HFF-Myc (cell line): Measurements from ENCODE around the gene CWC27.

ENCODE experiments used
- DNase-seq: peaks from one replicate; pipeline ENCODE4 v3.0.0-alpha.2; 2011; ENCODE audit warnings: low read depth; ENCODE audit errors: extremely low read depth
- H3K4me3 ChIP-seq: replicated peaks from 2 replicates; pipeline ENCODE4 v1.5.1; 2011; ENCODE audit warnings: low read depth, mild to moderate bottlenecking, control low read depth, low read length
- TF ChIP-seq, protein P1 (sequence below): IDR thresholded peaks from 2 replicates; pipeline ENCODE4 v1.5.1; 2012; ENCODE audit warnings: mild to moderate bottlenecking, low read depth, low read length, control low read depth; ENCODE audit errors: missing control alignments

Gene CWC27

DNA sequence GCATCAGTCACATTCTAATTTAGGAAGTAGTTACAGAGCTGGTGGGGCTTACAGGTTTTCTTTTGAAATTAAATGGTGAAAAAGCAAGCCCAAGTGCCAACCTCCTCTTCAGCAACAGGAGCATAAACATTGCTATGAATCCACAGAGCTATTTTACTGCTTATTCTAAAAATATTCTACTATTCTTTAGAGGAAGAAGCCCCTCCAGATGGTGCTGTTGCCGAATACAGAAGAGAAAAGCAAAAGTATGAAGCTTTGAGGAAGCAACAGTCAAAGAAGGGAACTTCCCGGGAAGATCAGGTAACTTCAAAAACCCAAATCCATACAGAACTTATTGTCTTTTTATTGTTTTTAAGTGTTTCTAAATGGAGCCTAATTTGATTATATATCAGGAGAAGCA, 202.8 kb downstream of the CWC27 start:
- no peak overlapping the region for H3K4me3 ChIP-seq
- TF ChIP-seq, protein P1, sequence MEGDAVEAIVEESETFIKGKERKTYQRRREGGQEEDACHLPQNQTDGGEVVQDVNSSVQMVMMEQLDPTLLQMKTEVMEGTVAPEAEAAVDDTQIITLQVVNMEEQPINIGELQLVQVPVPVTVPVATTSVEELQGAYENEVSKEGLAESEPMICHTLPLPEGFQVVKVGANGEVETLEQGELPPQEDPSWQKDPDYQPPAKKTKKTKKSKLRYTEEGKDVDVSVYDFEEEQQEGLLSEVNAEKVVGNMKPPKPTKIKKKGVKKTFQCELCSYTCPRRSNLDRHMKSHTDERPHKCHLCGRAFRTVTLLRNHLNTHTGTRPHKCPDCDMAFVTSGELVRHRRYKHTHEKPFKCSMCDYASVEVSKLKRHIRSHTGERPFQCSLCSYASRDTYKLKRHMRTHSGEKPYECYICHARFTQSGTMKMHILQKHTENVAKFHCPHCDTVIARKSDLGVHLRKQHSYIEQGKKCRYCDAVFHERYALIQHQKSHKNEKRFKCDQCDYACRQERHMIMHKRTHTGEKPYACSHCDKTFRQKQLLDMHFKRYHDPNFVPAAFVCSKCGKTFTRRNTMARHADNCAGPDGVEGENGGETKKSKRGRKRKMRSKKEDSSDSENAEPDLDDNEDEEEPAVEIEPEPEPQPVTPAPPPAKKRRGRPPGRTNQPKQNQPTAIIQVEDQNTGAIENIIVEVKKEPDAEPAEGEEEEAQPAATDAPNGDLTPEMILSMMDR, result no peak
- no peak for DNase-seq

DNA sequence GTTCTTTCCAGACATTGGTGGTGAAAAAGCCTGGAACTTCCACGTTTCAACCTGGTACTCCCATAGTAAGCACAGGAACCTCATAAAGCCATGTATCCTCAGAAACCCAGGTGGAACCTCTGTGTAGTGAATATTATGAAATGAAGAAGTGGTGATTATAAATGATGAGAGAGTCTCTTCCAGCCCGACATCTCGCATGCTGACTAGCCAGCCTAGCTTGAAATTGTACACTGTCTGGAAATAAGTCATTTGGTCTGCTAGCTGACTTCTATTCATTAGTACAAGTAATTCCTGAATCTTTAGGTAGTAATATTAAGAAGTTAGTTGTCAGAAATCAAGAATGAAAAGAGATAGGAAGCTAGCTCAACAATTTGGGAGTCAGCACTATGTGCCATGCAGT, 203.3 kb downstream of the CWC27 start:
- TF ChIP-seq, protein P1, result no peak
- no peak overlapping the region for H3K4me3 ChIP-seq
- no peak for DNase-seq

DNA sequence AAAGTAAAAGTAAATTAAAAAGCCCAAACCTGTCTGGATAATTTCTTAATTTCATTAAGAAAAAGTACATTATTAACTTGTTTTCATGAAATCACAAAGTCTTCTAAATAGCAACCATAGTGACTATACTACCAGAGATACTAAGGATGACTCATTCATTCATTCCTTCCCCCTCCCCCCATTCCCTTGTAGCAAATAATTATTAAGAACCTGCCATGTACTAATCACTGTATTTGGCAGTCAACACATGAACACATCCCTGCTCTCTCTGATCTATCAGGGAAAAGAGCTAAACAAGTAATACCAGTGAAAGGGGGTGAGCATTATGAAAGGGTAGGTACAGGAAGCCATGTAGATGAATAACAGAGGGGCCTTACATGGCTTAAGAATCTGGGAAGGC, 203.9 kb downstream of the CWC27 start:
- H3K4me3 ChIP-seq, result no peak overlapping the region
- TF ChIP-seq, protein P1, result no peak
- DNase-seq, result no peak

DNA sequence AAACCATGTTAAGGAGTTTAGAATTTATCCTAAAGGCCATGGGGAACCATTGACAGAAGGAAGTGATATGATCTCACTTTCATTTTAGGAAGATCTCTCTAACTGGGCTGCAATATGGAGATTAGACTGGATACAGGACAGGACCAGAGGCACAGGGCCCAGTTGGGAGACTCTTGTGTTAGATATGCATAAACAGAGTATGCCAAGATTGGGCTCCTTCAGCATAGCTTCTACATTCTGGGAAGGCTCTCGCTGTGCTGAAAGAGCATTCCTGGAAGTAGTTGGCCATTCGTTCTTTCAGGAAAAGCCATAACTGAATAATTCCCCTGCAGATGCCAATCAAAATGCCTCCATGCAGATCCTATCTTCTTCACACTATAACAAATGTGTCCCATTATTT, 204.5 kb downstream of the CWC27 start:
- TF ChIP-seq, protein P1, result no peak
- H3K4me3 ChIP-seq, result no peak overlapping the region
- no peak for DNase-seq

DNA sequence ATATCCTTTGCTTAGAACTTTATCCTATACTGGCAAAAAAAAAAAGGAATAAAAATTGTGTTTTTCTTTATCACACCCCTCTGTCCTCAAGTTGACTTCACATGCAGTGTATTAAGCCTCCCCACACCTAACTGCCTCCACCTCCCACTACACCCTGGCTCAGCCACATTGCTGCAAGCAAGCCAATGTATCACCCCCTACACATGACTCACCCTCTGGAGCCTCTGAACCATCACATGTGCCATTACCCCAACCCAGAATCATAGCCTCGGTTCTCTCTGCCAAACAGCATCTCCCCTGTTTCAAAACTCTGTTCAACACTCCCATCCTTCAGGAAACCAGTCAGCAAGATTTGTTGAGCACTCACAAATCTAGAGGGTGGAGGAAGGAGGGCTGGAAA, 209.0 kb downstream of the CWC27 start:
- TF ChIP-seq, protein P1, result no peak
- DNase-seq, result no peak

DNA sequence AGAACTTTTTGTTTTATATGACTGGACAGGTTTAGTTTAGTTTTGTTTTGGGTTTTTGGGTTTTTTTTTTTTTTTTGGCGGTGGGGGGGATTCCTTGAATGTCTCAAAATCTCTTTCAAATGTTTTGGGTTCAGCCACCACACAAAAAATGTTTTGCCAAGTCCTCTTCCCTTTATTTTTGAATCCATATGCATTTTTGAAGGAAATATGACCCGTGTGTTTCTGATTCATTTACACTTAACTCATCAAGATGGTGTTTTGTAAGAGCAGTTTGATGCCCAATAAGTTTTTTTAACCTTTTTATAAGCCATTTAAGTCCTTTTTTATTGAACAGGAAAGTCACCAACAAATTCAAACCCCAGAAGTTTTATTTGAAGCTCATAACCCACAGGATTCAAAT, 209.8 kb downstream of the CWC27 start:
- TF ChIP-seq, protein P1, result no peak
- no peak for DNase-seq
- no peak overlapping the region for H3K4me3 ChIP-seq

More for the DNA sequence above, 209.0 kb downstream of the CWC27 start:
- no peak overlapping the region for H3K4me3 ChIP-seq

DNA sequence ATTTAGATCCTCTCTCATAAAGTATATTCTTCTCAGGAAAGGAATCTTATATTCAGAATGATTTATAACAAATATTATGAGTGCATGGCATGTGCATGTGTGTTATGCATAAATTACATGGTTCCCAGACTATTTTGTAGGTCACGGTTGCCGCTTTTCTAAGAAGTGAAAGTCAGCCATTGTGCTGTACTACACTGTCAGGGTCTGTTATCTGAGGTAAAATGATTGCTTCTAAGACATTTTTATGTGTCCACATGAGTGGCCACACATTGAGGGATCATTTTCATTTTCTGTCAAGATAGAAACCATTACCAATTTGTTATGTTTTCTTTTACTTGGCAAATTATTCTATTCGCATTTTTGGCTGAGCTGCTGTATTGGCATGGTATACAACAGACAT, 210.8 kb downstream of the CWC27 start:
- DNase-seq, result no peak
- TF ChIP-seq, protein P1, result no peak
- H3K4me3 ChIP-seq, result no peak overlapping the region
